NCI-H1436 treated with DMSO at 0.1 percent for 48 hours (cell line): Measurements from ENCODE around the gene ARMC5.
"Not testable (repeated sequence)": the region's sequence is repeated elsewhere in the genome, so short reads cannot be mapped to it uniquely, and the experiment has no call there.

Experiments
- DNase-seq: peaks from one replicate; lab custom pipeline; 2025; lab: John Stamatoyannopoulos, UW

The ARMC5 gene

GRCh38 chr16:31477220-31478216, 18.2 kb downstream of the ARMC5 start:
- no peak for DNase-seq

GRCh38 chr16:31478956-31479355, 19.7 kb downstream of the ARMC5 start:
- DNase-seq = no peak

DNA sequence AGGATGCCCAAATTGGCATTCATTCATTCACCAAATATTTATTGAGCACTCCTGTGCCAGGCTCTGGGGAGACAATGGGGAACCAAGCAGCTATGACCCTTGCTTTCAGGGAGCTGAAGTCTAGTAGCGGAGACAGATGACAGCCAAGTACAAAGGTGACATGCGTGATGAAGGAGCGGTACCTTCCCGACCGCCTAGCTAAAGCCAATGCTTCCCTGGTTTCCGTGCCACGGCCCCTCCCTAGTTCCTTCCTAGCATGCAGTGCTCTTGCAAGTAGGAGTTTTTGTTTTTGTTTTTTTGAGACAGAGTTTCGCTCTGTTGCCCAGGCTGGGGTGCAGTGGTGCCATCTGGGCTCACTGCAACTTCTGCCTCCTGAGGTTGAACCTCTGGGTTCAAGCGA, 20.4 kb downstream of the ARMC5 start:
- no peak for DNase-seq

- DNase-seq = no peak
Measured at GRCh38 chr16:31480851-31481536, 21.7 kb downstream of the ARMC5 start.

DNA sequence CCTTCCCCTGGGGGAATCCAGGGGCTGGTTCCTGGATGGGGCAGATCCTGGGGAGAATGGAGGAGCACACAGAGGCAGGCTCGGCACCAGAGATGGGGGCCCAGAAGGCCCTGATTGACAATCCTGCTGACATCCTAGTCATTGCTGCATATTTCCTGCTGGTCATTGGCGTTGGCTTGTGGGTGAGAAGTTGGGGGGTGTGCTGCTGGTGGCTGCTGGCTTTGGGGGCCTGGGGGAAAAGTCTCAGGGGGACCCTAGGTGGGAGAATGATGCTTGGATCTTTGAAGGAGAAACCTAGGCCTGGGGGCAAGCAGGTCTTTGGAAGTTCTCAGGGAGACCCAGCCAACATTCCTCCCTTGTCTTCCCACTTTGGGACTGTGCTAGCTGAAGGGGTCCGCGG, 23.8 kb downstream of the ARMC5 start, which contains the start of gene SLC5A2:
Gene SLC5A2, plus strand, starts transcription at position 43 of the 400 bp plus-strand sequence. Its CDS starts 14 bp downstream, at position 57.
- no peak for DNase-seq

GRCh38 chr16:31484048-31484447, 24.7 kb downstream of the ARMC5 start:
- not testable (repeated sequence) for DNase-seq

DNA sequence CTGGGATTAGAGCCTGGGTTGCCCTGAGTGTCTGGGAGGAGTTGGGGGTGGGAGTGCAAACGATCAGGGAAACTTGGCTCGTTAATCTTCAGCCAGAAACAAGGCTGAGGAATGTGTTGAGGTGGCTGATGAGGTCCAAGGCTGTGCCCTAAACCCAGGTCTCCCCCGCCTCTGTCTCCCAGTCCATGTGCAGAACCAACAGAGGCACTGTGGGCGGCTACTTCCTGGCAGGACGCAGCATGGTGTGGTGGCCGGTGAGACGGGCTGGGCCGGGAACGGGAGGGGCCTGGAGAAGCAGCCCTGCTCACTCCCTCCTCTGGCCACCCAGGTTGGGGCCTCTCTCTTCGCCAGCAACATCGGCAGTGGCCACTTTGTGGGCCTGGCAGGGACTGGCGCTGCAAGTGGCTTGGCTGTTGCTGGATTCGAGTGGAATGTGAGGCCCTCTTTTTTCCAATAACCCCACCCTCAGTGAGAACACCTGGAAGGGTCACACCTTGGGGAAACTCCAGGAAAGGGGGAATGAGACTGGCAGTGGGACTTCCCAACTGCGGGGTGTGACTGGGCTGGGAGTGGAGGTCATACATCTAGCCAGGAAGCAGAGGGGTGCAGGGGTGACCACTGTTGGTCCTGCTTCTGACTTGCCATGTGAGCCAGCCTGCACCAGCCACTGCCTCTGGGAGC, 25.3 kb downstream of the ARMC5 start:
- DNase-seq = no peak

DNA sequence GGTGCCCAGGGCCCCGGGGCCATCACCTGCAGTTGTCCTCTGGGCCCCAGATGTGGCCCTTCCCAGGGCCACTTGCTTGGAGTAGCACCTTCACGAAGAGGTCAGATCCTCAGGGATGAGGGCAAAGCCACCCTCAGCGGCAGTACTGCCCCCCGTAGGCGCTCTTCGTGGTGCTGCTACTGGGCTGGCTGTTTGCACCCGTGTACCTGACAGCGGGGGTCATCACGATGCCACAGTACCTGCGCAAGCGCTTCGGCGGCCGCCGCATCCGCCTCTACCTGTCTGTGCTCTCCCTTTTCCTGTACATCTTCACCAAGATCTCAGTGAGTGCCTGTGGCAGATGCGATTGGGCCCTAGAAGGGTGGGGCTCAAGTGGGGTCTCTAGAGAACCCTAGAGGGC, 26.3 kb downstream of the ARMC5 start:
- no peak for DNase-seq

DNA sequence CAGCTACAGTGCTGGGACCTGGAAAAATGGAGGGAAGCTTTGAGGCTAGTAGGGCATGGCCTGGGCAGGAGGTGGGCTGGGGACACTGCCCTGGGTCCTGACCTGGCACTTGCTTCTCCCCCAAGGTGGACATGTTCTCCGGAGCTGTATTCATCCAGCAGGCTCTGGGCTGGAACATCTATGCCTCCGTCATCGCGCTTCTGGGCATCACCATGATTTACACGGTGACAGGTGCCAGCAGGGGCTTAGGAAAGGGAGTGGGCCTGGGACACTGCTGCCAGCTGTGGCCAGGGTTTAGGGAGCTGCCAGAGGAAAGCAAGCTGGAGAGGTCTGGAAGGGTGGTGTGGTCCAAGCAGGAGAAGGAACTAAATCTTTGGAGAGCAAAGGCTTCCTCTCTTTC, 26.7 kb downstream of the ARMC5 start:
- DNase-seq = no peak

- DNase-seq = no peak
Measured at GRCh38 chr16:31487071-31487719, 27.9 kb downstream of the ARMC5 start.

GRCh38 chr16:31487720-31488467, 28.6 kb downstream of the ARMC5 start:
- no peak for DNase-seq

GRCh38 chr16:31488468-31489297, 29.4 kb downstream of the ARMC5 start:
- DNase-seq = no peak

- DNase-seq = no peak
Measured at GRCh38 chr16:31489298-31489564, 29.9 kb downstream of the ARMC5 start.

DNA sequence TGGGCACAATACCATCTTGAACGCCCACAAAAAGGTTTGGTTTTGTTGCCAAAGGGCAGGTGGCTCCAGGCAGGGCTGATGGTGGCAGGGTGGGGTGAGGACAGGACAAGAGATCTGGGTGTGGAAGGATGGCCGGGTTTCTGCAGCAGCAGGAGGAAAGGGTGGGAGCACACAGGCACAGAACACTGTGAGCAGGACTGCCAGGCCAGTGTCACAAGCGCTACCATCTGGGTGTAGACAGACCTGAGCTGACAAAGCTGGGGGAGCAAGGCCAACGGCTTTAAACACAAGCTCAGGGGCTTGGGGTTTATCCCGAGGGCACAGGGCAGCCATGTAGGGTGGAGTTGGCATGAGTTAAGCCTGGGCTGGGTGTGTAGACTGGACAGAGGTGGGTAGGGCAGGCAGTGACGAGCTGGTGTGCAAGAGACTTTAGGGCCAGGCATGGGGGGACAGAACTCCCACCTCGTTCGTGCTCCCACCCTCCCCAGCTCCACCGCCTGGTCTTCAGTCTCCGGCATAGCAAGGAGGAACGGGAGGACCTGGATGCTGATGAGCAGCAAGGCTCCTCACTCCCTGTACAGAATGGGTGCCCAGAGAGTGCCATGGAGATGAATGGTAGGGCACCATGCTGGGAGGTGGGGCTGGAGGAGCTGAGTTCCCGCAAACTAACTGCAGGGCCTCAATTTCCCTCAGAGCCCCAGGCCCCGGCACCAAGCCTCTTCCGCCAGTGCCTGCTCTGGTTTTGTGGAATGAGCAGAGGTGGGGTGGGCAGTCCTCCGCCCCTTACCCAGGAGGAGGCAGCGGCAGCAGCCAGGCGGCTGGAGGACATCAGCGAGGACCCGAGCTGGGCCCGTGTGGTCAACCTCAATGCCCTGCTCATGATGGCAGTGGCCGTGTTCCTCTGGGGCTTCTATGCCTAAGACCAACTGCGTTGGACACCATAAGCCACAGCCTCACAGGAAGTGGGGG, 30.6 kb downstream of the ARMC5 start:
- no peak for DNase-seq

GRCh38 chr16:31491778-31492418, 32.6 kb downstream of the ARMC5 start:
- no peak for DNase-seq

DNA sequence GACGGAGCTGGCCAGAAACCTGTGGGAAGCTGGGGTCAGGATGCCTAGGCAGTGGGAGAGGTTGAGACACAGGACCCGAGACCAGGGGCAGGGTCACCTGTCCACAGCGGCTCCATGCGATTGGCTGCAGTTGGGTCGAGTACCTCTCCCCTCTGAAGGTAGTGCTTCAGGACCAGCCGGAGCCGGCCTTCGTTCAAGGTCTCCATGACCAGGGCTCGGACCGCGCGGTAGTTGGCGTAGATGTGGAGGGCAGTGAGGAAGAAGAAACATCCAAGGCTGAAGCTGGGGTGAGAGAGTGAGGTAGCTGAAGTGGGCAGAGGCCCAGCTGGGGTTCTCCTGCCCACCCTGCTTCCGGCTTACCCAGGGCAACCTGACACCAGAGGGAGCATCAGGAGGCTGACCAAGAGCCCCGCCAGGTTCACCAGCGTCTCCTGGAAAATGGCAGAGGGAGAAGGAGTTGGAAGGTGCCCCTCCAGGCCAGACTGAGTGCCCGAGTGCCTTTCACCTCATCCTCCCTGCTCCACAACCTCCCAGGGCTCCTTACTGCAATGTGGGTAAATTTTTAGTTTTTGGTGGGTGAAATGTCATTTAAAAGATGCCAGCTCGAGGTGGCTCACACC, 34.3 kb downstream of the ARMC5 start:
- no peak for DNase-seq

DNA sequence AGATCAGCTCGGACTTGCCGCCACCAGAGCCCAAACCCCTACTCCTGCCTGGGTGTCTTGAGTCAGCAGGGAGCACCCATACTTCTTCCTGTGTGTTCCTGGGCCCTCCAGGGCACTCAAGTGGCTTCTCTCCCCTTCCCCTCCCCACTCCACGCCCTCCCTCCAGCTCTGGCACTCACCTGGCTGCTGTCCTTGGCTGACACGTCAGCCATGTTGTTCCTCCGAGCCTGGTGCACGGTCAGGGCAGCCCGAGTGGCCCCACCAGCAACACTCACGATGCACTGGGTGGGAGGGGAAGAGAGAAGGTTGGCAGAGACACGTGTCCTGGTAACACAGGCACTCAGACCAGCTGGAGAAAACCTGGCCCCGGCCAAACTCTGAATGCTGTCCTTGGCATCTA, 37.4 kb downstream of the ARMC5 start:
- no peak for DNase-seq

DNA sequence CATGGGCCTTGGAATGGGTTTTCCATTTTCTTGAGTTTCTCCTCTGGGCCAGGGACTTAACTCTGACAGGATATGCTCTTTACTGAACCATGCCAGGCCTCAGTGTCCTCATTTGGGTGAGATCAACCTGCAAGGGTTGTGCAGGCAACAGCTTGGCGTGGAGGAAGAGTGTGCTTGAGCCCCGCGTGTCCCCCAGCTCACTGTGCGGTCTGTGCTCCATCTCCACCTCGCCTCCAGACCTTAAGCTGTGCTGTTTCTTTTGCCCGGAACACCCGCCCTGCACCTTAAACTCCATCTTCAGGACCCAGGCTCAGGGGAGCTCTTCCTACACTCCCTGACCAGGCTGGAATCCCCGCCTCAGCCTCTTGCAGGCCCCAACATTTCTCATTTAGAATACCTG, 39.2 kb downstream of the ARMC5 start:
- no peak for DNase-seq
